SH-SY5Y (cell line): ENCODE measurements around the gene ZNF106.

Experiments used
- GATA2 ChIP-seq: IDR thresholded peaks from 2 replicates; pipeline ENCODE4 v1.6.1; 2011; ENCODE audit warnings: mild to moderate bottlenecking, low read depth, low read length
- GATA3 ChIP-seq: IDR thresholded peaks from 2 replicates; pipeline ENCODE4 v1.6.1; 2011; ENCODE audit warnings: low read depth, mild to moderate bottlenecking, low read length, moderate library complexity

DNA sequence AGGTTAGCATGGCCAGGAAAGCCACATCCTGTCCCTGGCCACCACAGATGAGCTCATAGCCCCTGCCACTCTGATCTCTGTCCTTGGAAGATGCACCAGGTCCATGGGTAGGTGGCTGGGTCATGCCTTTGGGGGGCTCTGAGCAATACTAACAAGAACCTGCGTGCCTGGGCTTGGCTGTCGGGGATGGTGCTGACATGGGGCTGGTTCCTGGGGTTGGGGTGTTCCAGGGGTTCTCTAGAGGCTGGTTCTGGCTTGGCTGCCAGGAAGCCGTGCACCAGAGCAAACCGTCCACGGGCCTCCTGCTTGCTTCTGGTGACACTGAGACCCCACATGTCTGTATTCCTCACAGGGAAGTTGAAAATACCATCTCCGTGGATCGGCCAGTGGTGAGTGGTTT, 87.6 kb downstream of the ZNF106 start:
- TF ChIP-seq GATA2 (no peak), GATA3 (no peak)
